H1 (cell line): Measurements from ENCODE around the gene CTSL. TPM values are rescaled to one million over a fixed set of nuclear protein-coding genes. Genes with fewer than 3 reads are reported as not detected.

Experiments used
- CTCF ChIA-PET: fragments of 300-600 bp; sonication (Branson Sonifier 250); formaldehyde crosslinking; loops from one replicate; lab custom pipeline; 2021; ENCODE audit not compliant: partially characterized antibody; lab: Charles Lee
- POLR2A ChIA-PET: fragments of 300-600 bp; sonication (Branson Sonifier 250); formaldehyde crosslinking; loops from one replicate; lab custom pipeline; 2021; ENCODE audit warnings: inconsistent platforms; ENCODE audit not compliant: partially characterized antibody; lab: Charles Lee
- DNase-seq, 2 experiments: peaks; one replicate each; pipeline versions ENCODE4 v3.0.0 to v3.0.0-alpha.2; 2010 to 2022; ENCODE audit warnings: low spot score in 2 of 2, low read depth in 1 of 2, mixed read lengths in 1 of 2
- FAIRE-seq: peaks from 2 replicates; lab custom pipeline; 2011; peaks lifted over from hg19 to GRCh38; lab: Jason Lieb, UNC
- H2AFZ ChIP-seq: 2 replicates; pipeline ENCODE4 v1.8.1; 2012; ENCODE audit warnings: low read length, inconsistent platforms
- H2AK5ac ChIP-seq: 2 replicates; pipeline ENCODE4 v1.6.1; 2013; ENCODE audit warnings: low read depth, low read length
- H2BK120ac ChIP-seq: replicated peaks from 2 replicates; pipeline ENCODE3; 2013; ENCODE audit warnings: low read depth, low read length, inconsistent platforms
- H2BK12ac ChIP-seq: 2 replicates; pipeline ENCODE4 v1.6.1; 2013; ENCODE audit warnings: low read depth, low read length
- H2BK15ac ChIP-seq: 2 replicates; pipeline ENCODE4 v1.6.1; 2013; ENCODE audit warnings: low read length
- H2BK20ac ChIP-seq: 2 replicates; pipeline ENCODE4 v1.6.1; 2013; ENCODE audit warnings: low read length
- H2BK5ac ChIP-seq: 2 replicates; pipeline ENCODE4 v1.6.1; 2013; ENCODE audit warnings: low read depth, low read length
- H3K14ac ChIP-seq: 2 replicates; pipeline ENCODE4 v1.6.1; 2013; ENCODE audit warnings: inconsistent platforms; ENCODE audit not compliant: insufficient read length
- H3K18ac ChIP-seq: 2 replicates; pipeline ENCODE4 v1.6.1; 2013; ENCODE audit warnings: low read length; ENCODE audit errors: extremely low read depth
- H3K23ac ChIP-seq: 2 replicates; pipeline ENCODE4 v1.6.1; 2013; ENCODE audit warnings: inconsistent platforms; ENCODE audit not compliant: insufficient read length
- H3K23me2 ChIP-seq: 2 replicates; pipeline ENCODE4 v1.6.1; 2013; ENCODE audit warnings: low read depth, low read length
- H3K27ac ChIP-seq: 2 replicates; pipeline ENCODE4 v1.6.1; 2011; ENCODE audit warnings: low read depth, low read length, inconsistent platforms
- H3K27me3 ChIP-seq, 4 experiments: replicated peaks in 1 of 4; 1 replicate in 1 of 4; 2 replicates in 3 of 4; pipeline versions ENCODE4 v1.6.1 to v1.8.1; 2011 to 2013; ENCODE audit warnings: low read length in 3 of 4, mild to moderate bottlenecking in 3 of 4, inconsistent platforms in 2 of 4, mixed read lengths in 2 of 4, moderate library complexity in 1 of 4; ENCODE audit not compliant: control insufficient read depth in 3 of 4, insufficient read depth in 3 of 4; ENCODE audit errors: extremely low read depth in 1 of 4
- H3K36me3 ChIP-seq, 4 experiments: 2 replicates each; pipeline versions ENCODE4 v1.6.1 to v1.8.1; 2011 to 2013; ENCODE audit warnings: mild to moderate bottlenecking in 4 of 4, low read length in 3 of 4, moderate library complexity in 2 of 4, control low read depth in 1 of 4, inconsistent platforms in 1 of 4; ENCODE audit not compliant: insufficient read depth in 4 of 4, control insufficient read depth in 2 of 4
- H3K4ac ChIP-seq: replicated peaks from 2 replicates; pipeline ENCODE3; 2013; ENCODE audit warnings: low read length, low read depth, mixed read lengths, inconsistent platforms; ENCODE audit not compliant: insufficient read length
- H3K4me1 ChIP-seq, 4 experiments: replicated peaks in 1 of 4; 1 replicate in 1 of 4; 2 replicates in 3 of 4; pipeline versions ENCODE4 v1.6.1 to v1.8.1; 2011 to 2013; ENCODE audit warnings: low read length in 3 of 4, inconsistent platforms in 2 of 4, mixed read lengths in 1 of 4; ENCODE audit not compliant: insufficient read depth in 4 of 4, control insufficient read depth in 3 of 4
- H3K4me2 ChIP-seq, 2 experiments: 2 replicates each; pipeline versions ENCODE4 v1.6.1 to v1.8.1; 2011 to 2013; ENCODE audit warnings: low read depth in 2 of 2, low read length in 2 of 2, control low read depth in 1 of 2, inconsistent platforms in 1 of 2, mild to moderate bottlenecking in 1 of 2; ENCODE audit not compliant: insufficient read depth in 1 of 2
- H3K4me3 ChIP-seq, 4 experiments: fragments of 200-600, 300-600 bp in 1 of 4; sonication (generic), shearing (Covaris generic), sonication (Bioruptor Twin) in 1 of 4; 2 replicates each; pipeline versions ENCODE4 v1.5.1 to v1.8.1; 2011 to 2016; ENCODE audit warnings: low read length in 4 of 4, low read depth in 3 of 4, control low read depth in 2 of 4, inconsistent platforms in 2 of 4, mild to moderate bottlenecking in 2 of 4, mixed read lengths in 1 of 4, moderate library complexity in 1 of 4; ENCODE audit not compliant: insufficient read depth in 2 of 4; ENCODE audit errors: extremely low read depth in 1 of 4
- H3K56ac ChIP-seq: replicated peaks from 2 replicates; pipeline ENCODE3; 2013; ENCODE audit warnings: low read depth, mild to moderate bottlenecking, mixed read lengths, low read length, inconsistent platforms; ENCODE audit not compliant: insufficient read length
- H3K79me1 ChIP-seq: 2 replicates; pipeline ENCODE4 v1.6.1; 2013; ENCODE audit warnings: low read depth, low read length, control low read depth
- H3K79me2 ChIP-seq, 2 experiments: 2 replicates each; pipeline versions ENCODE4 v1.6.1 to v1.8.1; 2012 to 2013; ENCODE audit warnings: low read length in 2 of 2, mild to moderate bottlenecking in 2 of 2, inconsistent platforms in 1 of 2; ENCODE audit not compliant: insufficient read depth in 2 of 2, control insufficient read depth in 1 of 2
- H3K9ac ChIP-seq, 4 experiments: replicated peaks in 1 of 4; 1 replicate in 1 of 4; 2 replicates in 3 of 4; pipeline versions ENCODE4 v1.6.1 to v1.8.1; 2011 to 2013; ENCODE audit warnings: low read depth in 3 of 4, low read length in 3 of 4, control low read depth in 2 of 4, mild to moderate bottlenecking in 2 of 4, moderate library complexity in 2 of 4, inconsistent platforms in 1 of 4; ENCODE audit errors: extremely low read depth in 1 of 4
- H3K9me3 ChIP-seq, 2 experiments: 2 replicates each; pipeline versions ENCODE4 v1.6.1 to v1.8.1; 2012 to 2013; ENCODE audit warnings: mild to moderate bottlenecking in 2 of 2, moderate library complexity in 2 of 2, control low read depth in 1 of 2, inconsistent platforms in 1 of 2, low read depth in 1 of 2, low read length in 1 of 2, mixed read lengths in 1 of 2; ENCODE audit not compliant: insufficient read depth in 2 of 2
- H4K20me1 ChIP-seq, 2 experiments: replicated peaks in 1 of 2; 2 replicates each; pipeline versions ENCODE3 to v1.8.1; 2011 to 2013; ENCODE audit warnings: inconsistent platforms in 2 of 2, low read length in 2 of 2, mild to moderate bottlenecking in 1 of 2; ENCODE audit not compliant: insufficient read depth in 2 of 2, control insufficient read depth in 1 of 2
- H4K5ac ChIP-seq: 2 replicates; pipeline ENCODE4 v1.6.1; 2013; ENCODE audit warnings: low read length, low read depth, mixed read lengths, inconsistent platforms; ENCODE audit not compliant: insufficient read length
- H4K8ac ChIP-seq: 2 replicates; pipeline ENCODE4 v1.8.0; 2013; ENCODE audit warnings: mild to moderate bottlenecking, moderate library complexity, low read length, inconsistent platforms; ENCODE audit not compliant: insufficient read depth; ENCODE audit errors: extremely low read depth
- H4K91ac ChIP-seq: replicated peaks from 2 replicates; pipeline ENCODE3; 2013; ENCODE audit warnings: low read length, mixed read lengths, inconsistent platforms; ENCODE audit not compliant: insufficient read length
- CBX5 ChIP-seq: fragments of 300-800, 300-1000 bp; sonication (generic); IDR thresholded peaks from 2 replicates; pipeline ENCODE4 v1.7.1; 2016; ENCODE audit warnings: antibody characterized with exemption, low read length, low read depth
- CTBP2 ChIP-seq: IDR thresholded peaks from 2 replicates; pipeline ENCODE4 v1.7.0; 2011; ENCODE audit warnings: borderline replicate concordance, mild to moderate bottlenecking, moderate library complexity, mixed read lengths, low read length; ENCODE audit not compliant: insufficient read depth, insufficient read length
- SIRT6 ChIP-seq: IDR thresholded peaks from one replicate; pipeline ENCODE4 v1.7.1; 2012; ENCODE audit warnings: low read length, inconsistent platforms
- WGBS, 2 experiments: shearing (Covaris generic) in 1 of 2; methylation state at CpG; one replicate each; pipeline versions ENCODE4 v1.1.6 to v1.1.7; 2013 to 2015; ENCODE audit warnings: low lambda C conversion rate in 2 of 2, mixed read lengths in 2 of 2, inconsistent platforms in 1 of 2, low coverage in 1 of 2, missing lambda C conversion rate in 1 of 2; ENCODE audit not compliant: insufficient replicate concordance in 2 of 2, insufficient coverage in 1 of 2, insufficient read length in 1 of 2; ENCODE audit errors: extremely low coverage in 1 of 2, missing lambda C conversion rate in 1 of 2; 5-methylcytosine and 5-hydroxymethylcytosine counted together
- polyA plus RNA-seq, 7 experiments: library from polyadenylated mRNA; depleted of rRNA in 3 of 7; stranded (reverse) in 5 of 7; unstranded in 2 of 7; fragments of >200 nt in 5 of 7; fragments of 200-250 nt in 2 of 7; gene quantifications; 1 replicate in 5 of 7; 2 replicates in 1 of 7; 4 replicates in 1 of 7; pipeline versions ENCODE4 v1.2.1 to v1.2.3, GENCODE V29; 2011 to 2013; ENCODE audit warnings: missing spikeins in 2 of 7, mixed read lengths in 2 of 7
- total RNA-seq: library from RNA; stranded (reverse); fragmentation: NEBNext Ultra II Directional; extraction: Animal tissue kit (Norgen Biotek cat#: 25700); gene quantifications from 2 replicates; pipeline ENCODE4 v1.2.1, GENCODE V29; 2021

CTSL gene
- total and polyA plus RNA-seq, 2 of the 8 experiments (the other 6 are each of a cell fraction or from before 2014, with no cell fraction given), result 34.2 to 38.2 TPM

DNA sequence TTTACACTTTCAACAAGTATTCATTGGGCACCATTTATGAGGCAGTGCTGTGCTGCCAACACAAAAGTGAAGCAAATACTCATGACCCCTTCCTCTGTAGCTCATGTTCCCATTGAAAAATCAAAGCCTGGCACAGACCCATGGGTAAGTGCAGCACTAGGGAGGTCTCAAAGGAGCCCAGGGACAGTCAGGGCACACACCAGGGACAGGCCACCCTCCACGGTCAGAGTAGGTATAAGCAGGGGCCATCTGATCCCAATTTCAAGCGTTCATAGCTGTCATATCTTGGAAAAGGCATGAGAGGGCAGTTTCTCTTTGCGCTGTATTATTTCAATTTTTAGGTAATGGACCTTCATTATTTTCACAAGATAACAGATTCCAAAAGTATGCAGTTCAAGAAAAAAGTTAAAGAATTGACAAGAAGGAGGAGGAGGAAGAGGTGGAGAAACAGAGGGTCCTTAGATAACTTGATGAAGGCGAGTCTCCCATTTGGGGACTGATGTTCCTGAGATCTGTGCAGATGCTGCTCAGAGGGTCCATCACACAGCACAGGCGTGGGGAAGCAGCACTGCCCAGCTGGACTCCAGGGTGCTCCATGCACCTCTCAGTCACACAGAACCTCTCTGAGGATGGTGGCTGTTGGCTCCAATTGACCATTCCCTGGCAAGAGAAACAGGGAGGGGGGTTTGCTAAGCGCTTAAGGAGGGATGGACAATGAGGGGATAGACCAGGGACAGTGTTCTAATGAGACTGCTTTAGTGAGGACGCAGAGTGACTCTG lies 7.5 kb downstream of the CTSL start:
- DNase-seq (no peak), FAIRE-seq (no peak)
- no peak overlapping the region for H3K4me3 ChIP-seq
- H4K5ac ChIP-seq, result no peak overlapping the region
- 91% methylated on average over 7 of the region's 7 CpGs; no CpG with 5 or more reads in 1 of the 2 experiments for WGBS, 2 experiments
- H3K23ac ChIP-seq, result no peak overlapping the region
- no peak overlapping the region for H3K56ac ChIP-seq
- ChIA-PET POLR2A (no interaction called here), CTCF (interaction anchor here (0.7 to 2.0 kb wide), 2 partner anchors 49 to 79 kb away, joined by 3 to 12 read pairs; no protein-coding TSS in a partner anchor)
- H3K79me2 ChIP-seq, result no peaks in the 10 kb centered on the region
- H4K20me1 ChIP-seq, result no peaks in the 10 kb centered on the region
- no peak overlapping the region for H3K14ac ChIP-seq
- no peak overlapping the region for H2BK5ac ChIP-seq
- TF ChIP-seq CBX5 (no peak), SIRT6 (no peak), CTBP2 (no peak)
- no peak overlapping the region for H2BK20ac ChIP-seq
- 0 out of 4 replicates have a peak, but pooled peaks cover 0 to 2% of the 10 kb centered on the region in 2 experiments for H3K9me3 ChIP-seq
- no peaks in the 10 kb centered on the region for H3K79me1 ChIP-seq
- no peaks in the 10 kb centered on the region for H3K23me2 ChIP-seq
- H3K4me1 ChIP-seq, result no peaks in the 10 kb centered on the region
- H3K27ac ChIP-seq, result no peak overlapping the region
- no peak overlapping the region for H3K4ac ChIP-seq
- H3K18ac ChIP-seq, result no peak overlapping the region
- no peak overlapping the region for H2AFZ ChIP-seq
- peaks cover 0 to 6% (median 0%) of the 10 kb centered on the region in 4 experiments; a peak in 2 of 8 replicates for H3K36me3 ChIP-seq
- no peak overlapping the region for H4K91ac ChIP-seq
- H2AK5ac ChIP-seq, result no peak overlapping the region
- no peaks in the 10 kb centered on the region for H3K27me3 ChIP-seq
- no peak overlapping the region for H4K8ac ChIP-seq
- no peak overlapping the region for H3K4me2 ChIP-seq
- no peak overlapping the region for H2BK12ac ChIP-seq
- H2BK120ac ChIP-seq, result no peak overlapping the region
- no peak overlapping the region for H3K9ac ChIP-seq
- no peak overlapping the region for H2BK15ac ChIP-seq
